Measurements from ENCODE around the gene SCRN1.

GRCh38 chr7:29958667-29959358, 30.8 kb downstream of the SCRN1 start:
- TF ChIP-seq POLR2AphosphoS5 (IDR thresholded peaks at IDR 0.05) (no peak), EZH2 (IDR thresholded peaks at IDR 0.05; ENCODE audit: borderline replicate concordance, insufficient read depth, low read length, poor library complexity, severe bottlenecking) (no peak), CTCF (IDR thresholded peaks at IDR 0.05; ENCODE audit: poor library complexity, severe bottlenecking) (no peak), MXI1 (conservative IDR thresholded peaks at IDR 0.05; ENCODE audit: poor library complexity, severe bottlenecking) (no peak), SMC3 (conservative IDR thresholded peaks at IDR 0.05; ENCODE audit: poor library complexity) (no peak)

All from neural cell (in vitro differentiated cells).